SH-SY5Y (cell line): ENCODE data around the gene SLC25A1.
A peak's percentile ranks its signal among the peaks of the same experiment; 100 is the strongest.

Experiments used
- GATA2 ChIP-seq: IDR thresholded peaks from 2 replicates; pipeline ENCODE4 v1.6.1; 2011; ENCODE audit warnings: mild to moderate bottlenecking, low read depth, low read length
- GATA3 ChIP-seq: IDR thresholded peaks from 2 replicates; pipeline ENCODE4 v1.6.1; 2011; ENCODE audit warnings: low read depth, mild to moderate bottlenecking, low read length, moderate library complexity

The SLC25A1 gene

DNA sequence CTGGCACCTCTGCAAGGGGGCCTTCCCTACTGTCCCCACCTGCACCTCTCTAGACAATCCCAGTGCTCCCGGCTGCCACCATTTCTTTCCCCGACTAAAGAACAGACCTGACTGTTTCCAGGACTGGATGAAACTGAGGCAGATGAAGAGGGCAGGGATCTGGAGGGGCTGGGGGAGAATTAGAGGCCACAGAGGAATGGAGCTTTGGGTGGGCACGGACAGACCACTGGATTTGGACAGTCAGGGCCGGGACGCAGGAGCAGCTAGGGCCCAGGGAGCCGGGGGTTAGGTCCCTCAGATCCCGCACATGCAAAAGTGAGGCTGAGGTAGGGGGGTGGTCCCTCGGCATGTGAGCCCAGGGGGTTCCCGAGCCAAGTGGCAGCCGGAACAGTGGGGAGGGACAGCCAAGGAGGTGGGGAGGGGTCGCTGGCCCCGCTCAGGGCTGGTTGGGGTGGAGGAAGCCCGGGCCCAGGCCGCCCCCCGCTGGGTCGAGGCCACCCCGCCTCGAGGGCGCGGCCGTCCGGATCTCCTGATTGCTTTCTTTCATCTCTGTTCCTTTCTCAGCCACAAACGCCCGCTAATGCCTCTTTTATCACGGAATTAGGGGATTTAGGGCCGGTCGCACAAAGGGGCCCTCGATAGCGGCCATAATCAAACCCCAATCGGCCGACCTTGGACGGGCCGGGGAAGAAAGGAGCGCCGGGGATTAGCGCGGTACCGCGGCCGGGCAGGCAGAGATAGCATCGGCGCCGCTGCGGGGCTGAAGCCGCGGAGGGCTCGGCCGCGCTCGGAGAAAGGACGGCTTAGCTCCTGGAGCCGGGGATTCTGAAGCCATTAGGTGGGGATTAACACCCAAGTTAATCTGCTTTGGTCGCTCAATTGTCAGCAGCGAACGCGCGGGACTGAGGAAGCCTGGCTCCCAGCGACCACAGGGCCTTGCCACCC, 9.3 kb downstream of the SLC25A1 start:
- TF ChIP-seq GATA2 (peak; percentile 71), GATA3 (no peak)

DNA sequence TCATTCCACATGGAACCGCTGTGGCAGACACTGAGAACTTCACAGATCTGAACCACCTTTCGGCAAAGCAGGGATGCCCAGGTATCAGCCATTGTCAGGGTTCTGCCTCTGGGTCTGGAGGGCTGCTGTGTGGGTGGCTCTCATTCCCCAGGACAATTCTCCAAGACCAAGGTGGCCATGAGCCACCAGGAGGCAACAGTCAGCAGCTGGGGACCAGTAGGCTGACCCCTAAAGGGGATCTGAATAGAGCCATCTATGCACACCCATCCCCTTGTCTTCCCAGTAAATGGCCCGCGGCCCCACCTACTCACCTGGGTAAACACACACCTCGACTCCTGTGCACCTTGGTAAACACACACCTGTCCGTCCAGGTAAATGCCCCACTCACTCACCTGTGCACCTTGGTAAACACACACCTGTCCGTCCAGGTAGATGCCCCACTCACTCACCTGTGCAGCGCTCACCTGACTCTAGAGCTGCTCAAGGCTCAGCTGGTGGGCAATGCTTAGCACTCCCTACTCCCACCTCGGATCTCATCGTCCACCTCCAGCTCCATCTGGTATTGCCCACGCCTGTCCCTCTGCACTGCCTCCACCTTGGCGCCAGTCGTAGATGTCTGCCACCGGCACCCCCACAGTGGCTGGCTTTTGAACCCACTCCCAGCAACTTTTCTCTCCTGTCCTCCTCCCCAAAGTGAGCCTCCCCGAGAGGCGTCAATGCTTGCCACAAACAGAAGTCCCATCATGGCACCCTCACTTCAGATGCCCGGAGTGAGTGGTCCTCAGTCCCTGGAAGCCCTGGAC, 10.2 kb downstream of the SLC25A1 start:
- TF ChIP-seq GATA2 (no peak), GATA3 (no peak)

GRCh38 chr22:19167106-19167869, 11.2 kb downstream of the SLC25A1 start:
- TF ChIP-seq GATA3 (no peak), GATA2 (no peak)

DNA sequence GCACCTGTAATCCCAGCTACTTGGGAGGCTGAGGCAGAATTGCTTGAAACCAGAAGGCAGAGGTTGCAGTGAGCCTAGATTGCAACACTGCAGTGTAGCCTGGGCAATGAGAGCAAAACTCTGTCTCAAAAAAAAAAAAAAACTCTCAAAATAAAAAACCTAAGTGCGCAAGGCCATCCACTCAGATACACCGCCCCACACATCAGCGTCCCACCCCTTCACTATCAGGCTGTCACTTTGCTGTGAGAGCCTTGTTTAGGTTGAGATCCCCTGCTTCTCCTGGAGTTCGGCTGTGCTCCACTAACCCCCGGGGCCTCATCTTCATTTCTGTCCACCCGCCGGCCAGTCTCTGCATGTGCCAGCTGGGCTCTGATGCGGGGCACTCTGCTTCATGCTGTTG, 12.1 kb downstream of the SLC25A1 start:
- TF ChIP-seq GATA2 (no peak), GATA3 (no peak)

DNA sequence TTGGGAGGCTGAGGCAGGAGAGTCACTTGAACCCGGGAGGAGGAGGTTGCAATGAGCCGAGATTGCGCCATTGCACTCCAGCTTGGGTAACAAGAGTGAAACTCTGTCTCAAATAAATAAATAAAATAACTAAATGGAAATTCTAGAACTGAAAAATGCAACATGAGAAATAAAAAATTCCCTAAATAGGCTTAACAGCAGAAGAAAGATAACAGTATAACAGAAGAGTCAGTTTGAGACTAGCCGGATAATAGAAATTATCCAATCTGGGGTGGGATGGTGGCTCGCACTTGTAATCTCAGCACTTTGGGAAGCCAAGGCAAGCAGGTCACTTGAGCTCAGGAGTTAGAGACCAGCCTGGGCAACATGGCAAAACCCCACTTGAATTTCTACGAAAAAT, 14.1 kb downstream of the SLC25A1 start:
- TF ChIP-seq GATA3 (no peak), GATA2 (no peak)

DNA sequence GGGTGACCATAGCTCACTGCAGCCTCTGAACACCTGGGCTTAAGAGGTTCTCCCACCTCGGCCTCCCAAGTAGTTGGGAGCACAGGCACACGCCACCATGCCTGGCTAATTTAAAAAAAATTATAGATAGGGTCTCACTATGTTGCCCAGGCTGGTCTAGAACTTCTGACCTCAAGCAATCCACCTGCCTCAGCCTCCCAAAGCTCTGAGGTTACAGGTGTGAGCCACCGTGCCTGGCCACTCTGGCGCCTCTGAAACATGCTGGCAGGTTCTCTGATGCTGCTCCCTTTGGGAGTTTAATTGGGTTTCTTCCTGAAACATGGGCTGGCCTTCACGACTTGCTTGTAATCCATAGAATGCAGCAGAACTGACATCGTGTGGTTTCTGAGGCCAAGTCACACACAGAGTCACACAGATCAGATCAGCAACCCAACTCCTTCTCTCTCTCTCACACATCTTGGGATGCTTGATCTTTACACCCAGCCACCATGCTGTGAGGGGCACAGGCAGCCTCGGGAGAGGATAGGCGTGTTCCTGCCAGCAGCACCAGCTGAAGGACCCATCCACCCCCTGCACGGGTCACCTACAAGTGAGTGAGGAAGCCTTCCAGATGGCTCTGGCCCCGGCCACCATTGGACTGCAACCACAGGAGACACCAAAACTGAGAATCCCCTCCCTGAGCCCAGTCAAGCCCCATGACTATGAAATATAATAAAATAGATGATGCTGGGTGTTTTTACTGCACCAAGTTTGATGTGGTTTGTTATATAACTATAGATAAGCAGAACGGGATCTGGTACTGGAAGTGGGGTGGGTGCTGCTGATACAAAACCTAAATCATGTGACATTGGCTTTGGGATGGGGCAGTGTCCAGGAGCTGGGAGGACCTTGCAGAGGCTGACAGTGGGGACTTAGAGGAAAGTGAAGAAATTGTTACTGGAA, 25.3 kb downstream of the SLC25A1 start:
- TF ChIP-seq GATA2: no peak
- TF ChIP-seq GATA3: no peak

DNA sequence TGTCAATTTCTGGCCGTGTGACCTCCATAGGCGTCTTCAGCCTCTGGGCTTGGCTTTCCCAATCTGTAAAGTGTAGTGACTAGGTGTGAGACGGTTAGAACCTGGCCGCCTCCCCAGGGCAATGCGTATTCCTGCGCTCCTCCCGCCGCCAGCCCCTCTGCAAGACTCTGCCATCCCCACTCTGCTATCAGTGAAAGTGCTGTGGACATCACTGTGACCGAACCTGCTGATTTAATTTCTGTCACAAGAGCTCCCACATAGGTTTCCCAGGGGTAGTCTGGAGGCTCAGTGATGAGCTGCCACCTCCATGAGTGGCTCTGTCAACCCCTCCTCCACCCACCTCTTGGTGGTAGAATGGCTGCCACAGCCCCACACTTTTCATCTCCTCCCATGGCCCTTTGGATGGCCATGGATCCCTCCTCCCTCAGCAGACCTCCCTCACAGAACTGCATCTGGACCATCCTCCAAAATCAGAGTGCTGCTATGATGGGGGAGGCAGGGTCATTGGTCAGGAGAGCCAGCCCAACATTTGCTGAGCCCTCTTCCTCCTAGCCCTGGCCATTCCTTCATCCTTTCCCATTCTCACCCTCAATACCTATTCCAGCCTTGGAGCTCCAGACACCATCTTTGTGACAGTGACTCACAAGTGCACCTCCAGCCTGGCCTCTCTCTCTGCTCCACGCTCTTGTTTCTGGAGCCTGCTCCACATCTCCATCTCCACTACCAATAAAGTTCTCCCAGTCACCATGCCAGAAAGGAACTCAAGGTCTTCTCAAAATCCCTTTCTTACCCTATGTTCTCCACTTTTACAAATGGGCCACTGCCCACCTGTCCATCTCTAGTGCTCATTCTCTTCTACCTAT, 27.0 kb downstream of the SLC25A1 start:
- TF ChIP-seq GATA3: no peak
- TF ChIP-seq GATA2: no peak

DNA sequence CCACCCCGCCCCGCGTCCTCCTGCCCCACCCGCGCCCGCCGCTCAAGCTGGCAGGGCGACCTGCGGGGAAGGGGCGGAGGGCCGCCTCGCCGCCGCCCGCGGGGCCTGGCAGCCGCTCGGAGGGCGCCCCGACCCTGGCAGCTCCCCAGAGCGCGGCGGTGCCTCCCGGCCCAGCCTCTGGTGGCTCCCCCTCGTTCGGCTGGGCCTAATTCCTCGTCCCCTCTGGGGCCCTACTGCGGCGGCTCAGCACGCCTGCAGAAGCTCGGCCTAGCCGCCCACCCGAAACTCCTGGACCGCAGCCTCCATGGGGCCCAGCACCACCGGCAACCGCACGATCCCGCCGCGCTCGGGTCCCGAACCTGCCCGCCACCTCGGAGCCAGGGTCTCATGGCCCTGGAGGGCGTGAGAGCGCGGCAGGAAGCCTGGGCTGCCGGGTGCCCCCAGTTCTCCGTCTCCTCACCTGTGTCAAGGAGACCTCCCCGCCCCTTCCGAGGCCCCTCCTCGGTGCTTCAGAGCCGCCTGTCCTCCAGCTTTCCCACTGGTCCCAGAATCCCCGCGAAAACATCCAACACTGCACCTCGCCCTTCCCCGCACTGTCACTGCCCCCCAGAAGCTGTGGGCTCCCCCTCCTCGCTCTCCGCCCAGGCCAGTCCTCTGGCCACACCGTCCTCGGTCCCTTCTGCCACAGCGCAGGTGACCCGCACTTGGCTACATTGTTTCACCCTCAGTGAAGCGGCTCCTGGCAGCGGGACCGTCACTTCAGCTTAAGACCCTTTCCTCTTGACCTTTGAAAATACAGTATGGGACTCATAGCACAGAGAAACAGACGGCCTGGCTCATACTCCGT, 27.8 kb downstream of the SLC25A1 start:
- TF ChIP-seq GATA3: no peak
- TF ChIP-seq GATA2: no peak

DNA sequence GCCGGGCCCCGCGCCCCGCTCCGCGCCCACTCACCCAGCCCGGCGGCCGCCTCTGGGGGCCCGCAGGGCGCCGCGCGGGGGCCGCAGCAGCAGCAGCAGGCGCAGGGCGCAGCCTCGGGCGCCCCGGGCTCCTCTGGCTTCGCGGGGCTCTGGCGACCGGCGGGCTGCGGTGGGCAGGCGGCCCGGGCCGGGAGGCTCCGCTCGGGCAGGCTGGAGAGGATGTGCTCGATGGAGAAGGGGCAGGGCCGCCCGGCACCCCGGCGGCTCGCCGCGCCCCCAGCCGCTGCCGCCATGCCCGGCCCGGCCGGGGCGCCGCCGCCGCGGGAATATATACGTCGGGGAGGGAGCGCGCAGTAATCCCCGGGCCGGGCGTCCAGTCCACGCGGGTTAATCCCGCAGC, 28.5 kb downstream of the SLC25A1 start, which contains the start of gene GSC2:
Gene GSC2, minus strand, starts transcription at position 302 of the 400 bp plus-strand sequence. Its CDS starts 9 bp downstream, at position 293.
- no peak for TF ChIP-seq GATA2
- TF ChIP-seq GATA3: no peak

- no peak for TF ChIP-seq GATA3
- TF ChIP-seq GATA2: no peak
Measured at GRCh38 chr22:19149047-19149883, 29.3 kb downstream of the SLC25A1 start.
